ENCODE measurements around the gene KLHL20.

DNA sequence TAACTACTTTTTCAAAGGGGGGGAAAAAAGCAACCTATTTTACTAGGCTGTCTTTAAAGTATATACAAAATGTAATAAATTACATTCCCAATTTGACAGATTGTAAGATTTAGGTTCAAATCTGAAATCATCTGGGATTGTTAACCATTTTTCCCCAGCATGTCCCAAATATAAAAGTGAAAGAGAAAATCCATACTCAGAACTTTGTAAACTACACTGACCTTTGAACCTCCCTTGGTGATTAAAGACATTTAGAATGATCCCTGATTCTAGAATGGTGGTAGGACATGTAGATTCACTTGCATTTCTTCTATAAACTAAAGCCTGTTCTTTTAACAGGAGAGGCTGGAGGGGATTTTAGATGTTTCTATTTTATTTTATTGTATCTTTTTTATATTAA is 39.0 kb downstream of the KLHL20 start:
- TF ChIP-seq, protein P1, sequence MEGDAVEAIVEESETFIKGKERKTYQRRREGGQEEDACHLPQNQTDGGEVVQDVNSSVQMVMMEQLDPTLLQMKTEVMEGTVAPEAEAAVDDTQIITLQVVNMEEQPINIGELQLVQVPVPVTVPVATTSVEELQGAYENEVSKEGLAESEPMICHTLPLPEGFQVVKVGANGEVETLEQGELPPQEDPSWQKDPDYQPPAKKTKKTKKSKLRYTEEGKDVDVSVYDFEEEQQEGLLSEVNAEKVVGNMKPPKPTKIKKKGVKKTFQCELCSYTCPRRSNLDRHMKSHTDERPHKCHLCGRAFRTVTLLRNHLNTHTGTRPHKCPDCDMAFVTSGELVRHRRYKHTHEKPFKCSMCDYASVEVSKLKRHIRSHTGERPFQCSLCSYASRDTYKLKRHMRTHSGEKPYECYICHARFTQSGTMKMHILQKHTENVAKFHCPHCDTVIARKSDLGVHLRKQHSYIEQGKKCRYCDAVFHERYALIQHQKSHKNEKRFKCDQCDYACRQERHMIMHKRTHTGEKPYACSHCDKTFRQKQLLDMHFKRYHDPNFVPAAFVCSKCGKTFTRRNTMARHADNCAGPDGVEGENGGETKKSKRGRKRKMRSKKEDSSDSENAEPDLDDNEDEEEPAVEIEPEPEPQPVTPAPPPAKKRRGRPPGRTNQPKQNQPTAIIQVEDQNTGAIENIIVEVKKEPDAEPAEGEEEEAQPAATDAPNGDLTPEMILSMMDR (IDR thresholded peaks at IDR 0.05): no peak
- no peak for TF ChIP-seq POLR2A (IDR thresholded peaks at IDR 0.05)
